K562 (cell line): ENCODE measurements around the gene ZNF197. TPM values are rescaled to one million over a fixed set of nuclear protein-coding genes. Genes with fewer than 3 reads are reported as not detected.

ENCODE experiments used
- polyA plus RNA-seq, 8 experiments: library from polyadenylated mRNA; depleted of rRNA in 4 of 8; stranded (reverse) in 5 of 8; unstranded in 3 of 8; fragments of >200 nt; fragmentation: Nextera tagmentation in 2 of 8; fragmentation: Illumina TruSeq in 1 of 8; extraction: Ambion mirVana in 2 of 8; extraction: Trizol in 1 of 8; gene quantifications; 2 replicates each; pipeline versions ENCODE4 v1.2.1 to v1.2.3, GENCODE V29; 2011 to 2014; ENCODE audit warnings: inconsistent platforms in 1 of 8, missing spikeins in 1 of 8
- total RNA-seq, 7 experiments: library from RNA; depleted of rRNA in 6 of 7; stranded (reverse); fragments of >200 nt in 6 of 7; fragmentation: Illumina TruSeq in 2 of 7; extraction: Trizol in 2 of 7; gene quantifications; 2 replicates each; pipeline versions ENCODE4 v1.2.1 to v1.2.3, GENCODE V29; 2011 to 2021; ENCODE audit warnings: low replicate concordance in 1 of 7

Gene ZNF197
- total and polyA plus RNA-seq, 9 of the 15 experiments (the other 6 are each of a cell fraction or from before 2014, with no cell fraction given): 3.5 to 19.1 (median 13.7) TPM

Other genes with a start within 250 kb of the ZNF197 start
Only the 7 nearest of the 10 such genes appear.
- gene ZKSCAN7, start 69.8 kb upstream of the ZNF197 start, total RNA-seq (2014; rRNA removed): not detected in 2 replicates
- gene ZKSCAN7, start 69.8 kb upstream of the ZNF197 start, total RNA-seq (2014; rRNA removed; fragmentation: Illumina TruSeq; extraction: Trizol): not detected in 2 replicates
- not detected in 2 replicates for gene ZKSCAN7, start 69.8 kb upstream of the ZNF197 start, total RNA-seq (2015; rRNA removed; fragmentation: Illumina TruSeq; extraction: Trizol)
- gene ZKSCAN7, start 69.8 kb upstream of the ZNF197 start, total RNA-seq (2021): 0.07 TPM in 1 of 2 replicates, not detected in the other
- gene ZKSCAN7, start 69.8 kb upstream of the ZNF197 start, polyA plus RNA-seq (2011; rRNA removed): not detected in 2 replicates
- not detected in 2 replicates for gene ZKSCAN7, start 69.8 kb upstream of the ZNF197 start, polyA plus RNA-seq (2014; fragmentation: Illumina TruSeq; extraction: Trizol)
- gene ZKSCAN7, start 69.8 kb upstream of the ZNF197 start, polyA plus RNA-seq (2014; fragmentation: Nextera tagmentation; extraction: Ambion mirVana): not detected
- gene ZKSCAN7, start 69.8 kb upstream of the ZNF197 start, polyA plus RNA-seq (2014; rRNA removed): not detected in 2 replicates
- gene ZNF660, start 40.1 kb upstream of the ZNF197 start, total RNA-seq (2014; rRNA removed): 0.08 and 0.09 TPM in 2 replicates
- gene ZNF660, start 40.1 kb upstream of the ZNF197 start, total RNA-seq (2014; rRNA removed; fragmentation: Illumina TruSeq; extraction: Trizol): 0.65 and 0.96 TPM in 2 replicates
- 0.40 and 0.49 TPM in 2 replicates for gene ZNF660, start 40.1 kb upstream of the ZNF197 start, total RNA-seq (2015; rRNA removed; fragmentation: Illumina TruSeq; extraction: Trizol)
- gene ZNF660, start 40.1 kb upstream of the ZNF197 start, total RNA-seq (2021): 0.13 and 0.29 TPM in 2 replicates
- 0.17 and 0.24 TPM in 2 replicates for gene ZNF660, start 40.1 kb upstream of the ZNF197 start, polyA plus RNA-seq (2011; rRNA removed)
- 0.07 and 0.10 TPM in 2 replicates for gene ZNF660, start 40.1 kb upstream of the ZNF197 start, polyA plus RNA-seq (2014; fragmentation: Illumina TruSeq; extraction: Trizol)
- gene ZNF660, start 40.1 kb upstream of the ZNF197 start, polyA plus RNA-seq (2014; fragmentation: Nextera tagmentation; extraction: Ambion mirVana): under 1 TPM; 0.06 to 0.07 TPM
- 0.18 and 0.19 TPM in 2 replicates for gene ZNF660, start 40.1 kb upstream of the ZNF197 start, polyA plus RNA-seq (2014; rRNA removed)
- 11.5 and 12.2 TPM in 2 replicates for gene ZNF35, start 23.7 kb downstream of the ZNF197 start, total RNA-seq (2014; rRNA removed)
- 18.2 and 21.9 TPM in 2 replicates for gene ZNF35, start 23.7 kb downstream of the ZNF197 start, total RNA-seq (2014; rRNA removed; fragmentation: Illumina TruSeq; extraction: Trizol)
- gene ZNF35, start 23.7 kb downstream of the ZNF197 start, total RNA-seq (2015; rRNA removed; fragmentation: Illumina TruSeq; extraction: Trizol): 17.6 and 18.2 TPM in 2 replicates
- 13.1 and 13.7 TPM in 2 replicates for gene ZNF35, start 23.7 kb downstream of the ZNF197 start, total RNA-seq (2021)
- gene ZNF35, start 23.7 kb downstream of the ZNF197 start, polyA plus RNA-seq (2011; rRNA removed): 7.5 and 8.2 TPM in 2 replicates
- 12.3 and 14.8 TPM in 2 replicates for gene ZNF35, start 23.7 kb downstream of the ZNF197 start, polyA plus RNA-seq (2014; fragmentation: Illumina TruSeq; extraction: Trizol)
- 10 to 100 TPM; 15.2 to 15.5 TPM for gene ZNF35, start 23.7 kb downstream of the ZNF197 start, polyA plus RNA-seq (2014; fragmentation: Nextera tagmentation; extraction: Ambion mirVana)
- gene ZNF35, start 23.7 kb downstream of the ZNF197 start, polyA plus RNA-seq (2014; rRNA removed): 8.0 and 8.6 TPM in 2 replicates
- 0.59 and 0.61 TPM in 2 replicates for gene ZNF502, start 87.6 kb downstream of the ZNF197 start, total RNA-seq (2014; rRNA removed)
- 0.73 and 1.3 TPM in 2 replicates for gene ZNF502, start 87.6 kb downstream of the ZNF197 start, total RNA-seq (2014; rRNA removed; fragmentation: Illumina TruSeq; extraction: Trizol)
- gene ZNF502, start 87.6 kb downstream of the ZNF197 start, total RNA-seq (2015; rRNA removed; fragmentation: Illumina TruSeq; extraction: Trizol): 0.68 and 0.98 TPM in 2 replicates
- 0.65 and 0.73 TPM in 2 replicates for gene ZNF502, start 87.6 kb downstream of the ZNF197 start, total RNA-seq (2021)
- gene ZNF502, start 87.6 kb downstream of the ZNF197 start, polyA plus RNA-seq (2011; rRNA removed): 0.11 and 0.47 TPM in 2 replicates
- 0.73 and 0.90 TPM in 2 replicates for gene ZNF502, start 87.6 kb downstream of the ZNF197 start, polyA plus RNA-seq (2014; fragmentation: Illumina TruSeq; extraction: Trizol)
- under 1 TPM; 0.38 to 0.67 TPM for gene ZNF502, start 87.6 kb downstream of the ZNF197 start, polyA plus RNA-seq (2014; fragmentation: Nextera tagmentation; extraction: Ambion mirVana)
- 0.60 and 1.6 TPM in 2 replicates for gene ZNF502, start 87.6 kb downstream of the ZNF197 start, polyA plus RNA-seq (2014; rRNA removed)
- 4.9 and 6.5 TPM in 2 replicates for gene ZNF501, start 104.6 kb downstream of the ZNF197 start, total RNA-seq (2014; rRNA removed)
- gene ZNF501, start 104.6 kb downstream of the ZNF197 start, total RNA-seq (2014; rRNA removed; fragmentation: Illumina TruSeq; extraction: Trizol): 4.5 and 4.8 TPM in 2 replicates
- gene ZNF501, start 104.6 kb downstream of the ZNF197 start, total RNA-seq (2015; rRNA removed; fragmentation: Illumina TruSeq; extraction: Trizol): 3.6 and 3.7 TPM in 2 replicates
- 3.9 and 4.4 TPM in 2 replicates for gene ZNF501, start 104.6 kb downstream of the ZNF197 start, total RNA-seq (2021)
- 1.1 and 4.2 TPM in 2 replicates for gene ZNF501, start 104.6 kb downstream of the ZNF197 start, polyA plus RNA-seq (2011; rRNA removed)
- 2.3 and 4.1 TPM in 2 replicates for gene ZNF501, start 104.6 kb downstream of the ZNF197 start, polyA plus RNA-seq (2014; fragmentation: Illumina TruSeq; extraction: Trizol)
- 1 to 10 TPM; 1.2 to 1.6 TPM for gene ZNF501, start 104.6 kb downstream of the ZNF197 start, polyA plus RNA-seq (2014; fragmentation: Nextera tagmentation; extraction: Ambion mirVana)
- gene ZNF501, start 104.6 kb downstream of the ZNF197 start, polyA plus RNA-seq (2014; rRNA removed): 2.4 and 2.9 TPM in 2 replicates
- 27.9 and 31.3 TPM in 2 replicates for gene KIAA1143, start 136.6 kb downstream of the ZNF197 start, total RNA-seq (2014; rRNA removed)
- gene KIAA1143, start 136.6 kb downstream of the ZNF197 start, total RNA-seq (2014; rRNA removed; fragmentation: Illumina TruSeq; extraction: Trizol): 72.0 and 97.2 TPM in 2 replicates
- gene KIAA1143, start 136.6 kb downstream of the ZNF197 start, total RNA-seq (2015; rRNA removed; fragmentation: Illumina TruSeq; extraction: Trizol): 43.7 and 47.0 TPM in 2 replicates
- 42.8 and 47.1 TPM in 2 replicates for gene KIAA1143, start 136.6 kb downstream of the ZNF197 start, total RNA-seq (2021)
- 30.9 and 40.7 TPM in 2 replicates for gene KIAA1143, start 136.6 kb downstream of the ZNF197 start, polyA plus RNA-seq (2011; rRNA removed)
- gene KIAA1143, start 136.6 kb downstream of the ZNF197 start, polyA plus RNA-seq (2014; fragmentation: Illumina TruSeq; extraction: Trizol): 47.4 and 54.6 TPM in 2 replicates
- gene KIAA1143, start 136.6 kb downstream of the ZNF197 start, polyA plus RNA-seq (2014; fragmentation: Nextera tagmentation; extraction: Ambion mirVana): 10 to 100 TPM; 33.5 to 42.2 TPM
- gene KIAA1143, start 136.6 kb downstream of the ZNF197 start, polyA plus RNA-seq (2014; rRNA removed): 24.0 and 25.6 TPM in 2 replicates
- 26.0 and 28.0 TPM in 2 replicates for gene KIF15, start 136.8 kb downstream of the ZNF197 start, total RNA-seq (2014; rRNA removed)
- 43.7 and 52.3 TPM in 2 replicates for gene KIF15, start 136.8 kb downstream of the ZNF197 start, total RNA-seq (2014; rRNA removed; fragmentation: Illumina TruSeq; extraction: Trizol)
- 45.1 and 45.9 TPM in 2 replicates for gene KIF15, start 136.8 kb downstream of the ZNF197 start, total RNA-seq (2015; rRNA removed; fragmentation: Illumina TruSeq; extraction: Trizol)
- gene KIF15, start 136.8 kb downstream of the ZNF197 start, total RNA-seq (2021): 24.5 and 25.8 TPM in 2 replicates
- gene KIF15, start 136.8 kb downstream of the ZNF197 start, polyA plus RNA-seq (2011; rRNA removed): 17.9 and 25.3 TPM in 2 replicates
- 33.8 and 43.3 TPM in 2 replicates for gene KIF15, start 136.8 kb downstream of the ZNF197 start, polyA plus RNA-seq (2014; fragmentation: Illumina TruSeq; extraction: Trizol)
- 10 to 100 TPM in 1 of 2 experiments, 1 to 10 TPM in 1; 9.0 to 21.2 TPM for gene KIF15, start 136.8 kb downstream of the ZNF197 start, polyA plus RNA-seq (2014; fragmentation: Nextera tagmentation; extraction: Ambion mirVana)
- 21.2 and 27.9 TPM in 2 replicates for gene KIF15, start 136.8 kb downstream of the ZNF197 start, polyA plus RNA-seq (2014; rRNA removed)